ENCODE results near the gene SLC38A11.
A peak's percentile ranks its signal among the peaks of the same experiment; 100 is the strongest.
"Not testable (repeated sequence)": the region's sequence is repeated elsewhere in the genome, so short reads cannot be mapped to it uniquely, and the experiment has no call there.

Gene SLC38A11

GRCh38 chr2:164954954-164955701, at the start of gene SLC38A11:
Gene SLC38A11, minus strand, starts transcription at chr2:164955525. Its CDS starts 278 bp downstream, at chr2:164955247.
- DNase-seq: no peak

GRCh38 chr2:165003443-165004130, 48.3 kb upstream of the SLC38A11 start:
- no peak for DNase-seq

- DNase-seq: no peak
These were observed 47.3 kb upstream of the SLC38A11 start for GRCh38 chr2:165002638-165003037.

GRCh38 chr2:164994664-164995299, 39.5 kb upstream of the SLC38A11 start:
- not testable (repeated sequence) for DNase-seq

GRCh38 chr2:164993287-164994016, 38.1 kb upstream of the SLC38A11 start:
- DNase-seq: no peak

- peak; percentile 34 to 78 for DNase-seq
These were observed 37.5 kb upstream of the SLC38A11 start for GRCh38 chr2:164992818-164993217.

GRCh38 chr2:164992093-164992454, 36.7 kb upstream of the SLC38A11 start:
- DNase-seq: not testable (repeated sequence)

- not testable (repeated sequence) for DNase-seq
These were observed 36.2 kb upstream of the SLC38A11 start for GRCh38 chr2:164991361-164992092.

GRCh38 chr2:164990953-164991352, 35.6 kb upstream of the SLC38A11 start:
- not testable (repeated sequence) for DNase-seq

GRCh38 chr2:164988805-164989204, 33.5 kb upstream of the SLC38A11 start:
- not testable (repeated sequence) for DNase-seq

GRCh38 chr2:164986027-164986426, 30.7 kb upstream of the SLC38A11 start:
- not testable (repeated sequence) for DNase-seq

- no peak for DNase-seq
These were observed 29.1 kb upstream of the SLC38A11 start for GRCh38 chr2:164984428-164984827.

- no peak for DNase-seq
These were observed 26.1 kb upstream of the SLC38A11 start for GRCh38 chr2:164981217-164981990.

- peak in 1 of 2 donors; percentile 2 for DNase-seq
These were observed 25.4 kb upstream of the SLC38A11 start for GRCh38 chr2:164980688-164981087.

GRCh38 chr2:164979113-164979512, 23.8 kb upstream of the SLC38A11 start:
- DNase-seq: no peak

GRCh38 chr2:164976875-164977470, 21.6 kb upstream of the SLC38A11 start:
- DNase-seq: not testable (repeated sequence)

- no peak for DNase-seq
These were observed 21.0 kb upstream of the SLC38A11 start for GRCh38 chr2:164976301-164976700.

- peak in 1 of 2 donors; percentile 33 for DNase-seq
These were observed 20.6 kb upstream of the SLC38A11 start for GRCh38 chr2:164975891-164976290.

GRCh38 chr2:164974221-164974620, 18.9 kb upstream of the SLC38A11 start:
- DNase-seq: no peak

GRCh38 chr2:164972216-164972615, 16.9 kb upstream of the SLC38A11 start:
- DNase-seq: no peak
